SK-MEL-5 (cell line): ENCODE data around the gene GAS6. TPM values are rescaled to one million over a fixed set of nuclear protein-coding genes. Genes with fewer than 3 reads are reported as not detected.

Source experiments
- DNase-seq: peaks from one replicate; pipeline ENCODE4 v3.0.0-alpha.2; 2016; ENCODE audit warnings: low read depth, low spot score
- in situ Hi-C: cut with HindIII; loops from 2 replicates; pipeline ENCODE4 v1.10.0; 2016; ENCODE audit warnings: low sequenced_read_pairs, high pct_unique_total_duplicates, low pct_unique_long_range_greater_than_20kb
- total RNA-seq: library from RNA; depleted of rRNA; stranded (reverse); fragments of >200 nt; shearing (Covaris generic); gene quantifications from 2 replicates; pipeline ENCODE4 v1.2.3, GENCODE V29; 2014; rRNA removed

Gene GAS6
- total RNA-seq, 1 experiment from 2014 or later = 5.8 TPM

DNA sequence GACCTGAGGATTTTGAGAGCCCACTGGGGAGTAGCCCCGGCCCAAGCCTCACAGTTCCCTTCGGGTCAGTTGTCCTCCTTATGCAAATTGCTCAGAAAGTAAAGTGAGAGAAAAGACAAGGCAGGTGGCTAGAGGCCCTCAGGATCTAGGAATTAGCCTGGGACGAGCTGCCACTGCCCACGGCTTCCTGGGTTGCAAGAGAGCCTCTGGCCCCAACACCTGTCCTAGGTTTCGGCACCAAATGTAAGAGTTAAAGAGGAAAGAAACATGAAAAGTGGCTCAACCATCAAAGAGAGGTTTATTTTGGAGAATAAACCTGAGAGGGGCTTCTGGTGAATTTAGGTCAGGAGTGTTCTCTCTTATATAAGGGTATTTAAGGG, 79.2 kb downstream of the GAS6 start:
- in situ Hi-C loops = no loop called here
- no peak for DNase-seq

DNA sequence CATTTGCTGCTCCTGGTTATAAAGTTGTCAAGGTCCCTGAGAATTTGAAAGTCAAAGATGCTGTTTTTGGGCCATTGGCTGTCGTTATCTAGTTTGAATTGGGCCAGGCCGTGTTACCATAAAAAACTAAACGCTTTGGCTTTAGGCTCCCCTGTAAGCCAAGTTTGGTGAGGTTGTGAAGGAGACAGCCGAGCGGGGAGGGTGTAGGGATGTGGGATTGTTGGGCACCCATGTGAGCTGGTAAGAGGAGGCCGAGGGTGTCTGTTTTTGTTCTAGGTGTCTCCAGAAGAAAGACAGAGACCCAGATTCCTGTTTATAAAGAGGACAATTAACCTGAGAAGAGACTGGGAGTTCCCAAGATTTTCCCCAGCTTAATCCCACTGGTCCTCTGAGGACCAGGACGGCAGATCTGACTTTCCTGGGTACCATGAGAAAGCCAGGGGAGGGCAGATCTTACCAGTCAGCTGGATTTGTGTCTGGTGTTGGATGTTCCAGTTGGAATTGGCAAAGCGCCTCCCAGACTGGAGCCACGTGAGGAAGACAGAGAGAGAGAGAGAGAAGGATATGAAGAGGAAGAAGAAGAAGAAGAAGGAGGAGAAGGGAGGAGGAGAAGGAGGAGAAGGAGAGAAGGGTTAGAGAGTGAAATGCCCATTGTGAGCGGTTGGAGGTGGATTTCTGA, 79.8 kb downstream of the GAS6 start:
- DNase-seq = no peak
- in situ Hi-C loops = no loop called here

GRCh38 chr13:113783200-113783881, 80.5 kb downstream of the GAS6 start:
- DNase-seq = no peak
- in situ Hi-C loops = no loop called here

DNA sequence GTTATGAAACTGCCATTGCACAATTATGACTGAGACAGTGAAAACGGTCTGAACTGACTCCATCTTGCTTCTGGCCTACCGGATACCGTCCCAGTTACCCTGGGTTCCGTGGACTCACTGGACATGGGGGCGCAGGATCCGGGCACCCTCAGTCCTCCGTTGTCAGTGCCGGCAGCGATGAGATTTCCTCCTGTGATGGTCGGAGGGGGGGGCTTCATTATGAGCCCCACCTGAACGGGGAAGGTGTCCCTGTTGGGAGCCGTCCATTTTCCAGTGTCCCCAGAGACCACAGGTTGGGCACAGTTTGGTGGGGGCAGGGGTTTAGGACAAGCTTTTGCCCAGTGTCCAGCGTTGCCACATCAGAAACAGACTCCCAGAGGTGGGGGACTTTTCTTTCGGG, 81.4 kb downstream of the GAS6 start:
- DNase-seq = no peak
- in situ Hi-C loops = no loop called here

DNA sequence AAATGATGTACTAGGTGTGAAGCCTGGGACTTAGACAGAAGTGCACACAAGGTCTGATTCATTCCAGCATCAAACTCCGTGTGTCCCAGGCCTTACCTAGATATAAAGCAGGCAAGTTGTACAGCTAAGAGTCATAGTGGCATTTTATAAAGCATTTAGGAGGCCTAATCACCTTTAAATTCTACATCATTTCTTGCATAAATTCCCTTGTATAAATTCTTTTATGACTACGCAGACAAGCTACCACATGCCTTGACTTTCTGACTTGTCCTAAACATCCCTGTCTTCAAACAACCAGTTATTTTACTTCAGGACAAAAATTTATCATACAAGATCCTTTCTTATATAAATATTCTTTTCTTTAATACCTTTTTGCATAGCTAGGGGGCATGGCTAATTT, 82.3 kb downstream of the GAS6 start:
- no peak for DNase-seq
- in situ Hi-C loops = no loop called here

- in situ Hi-C loops = no loop called here
- no peak for DNase-seq
Observed at GRCh38 chr13:113777311-113778260, 86.3 kb downstream of the GAS6 start.

GRCh38 chr13:113776231-113777125, 87.4 kb downstream of the GAS6 start:
- in situ Hi-C loops = no loop called here

DNA sequence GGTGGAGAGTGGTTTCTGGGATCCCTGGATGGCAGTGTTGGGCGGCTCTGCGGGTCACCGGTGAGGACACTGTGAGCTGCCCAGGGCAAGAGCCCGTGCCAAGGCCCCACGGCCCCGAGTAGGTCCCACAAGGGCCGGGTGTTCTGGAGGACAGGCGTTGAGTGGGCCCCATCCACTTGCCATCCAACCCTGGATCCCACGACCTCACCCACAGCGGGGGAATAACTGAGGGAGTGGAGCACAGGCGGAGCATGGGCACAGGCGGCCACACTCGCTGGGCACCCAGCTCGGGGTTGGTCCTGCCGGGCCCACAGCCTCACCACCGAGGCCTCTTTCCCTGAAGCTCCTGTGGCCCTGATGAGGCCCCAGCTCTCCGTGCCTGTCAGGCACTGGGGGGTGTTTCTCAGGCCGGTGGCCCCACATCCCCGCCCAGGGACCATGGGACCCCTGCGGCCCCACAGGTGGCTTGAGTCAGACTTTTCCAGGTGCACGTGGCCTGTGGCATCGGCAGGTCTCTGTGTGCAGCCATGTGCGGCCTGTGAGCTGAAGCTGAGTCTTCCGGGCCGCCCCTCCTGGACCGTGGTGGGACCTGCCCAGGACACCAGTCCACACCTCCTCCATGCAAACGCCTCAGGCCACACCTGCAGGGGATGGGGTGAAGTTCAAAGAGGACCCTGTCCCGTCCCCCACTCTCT, 88.3 kb downstream of the GAS6 start:
- DNase-seq = no peak
- in situ Hi-C loops = no loop called here

More at GRCh38 chr13:113776231-113777125, 87.4 kb downstream of the GAS6 start:
- no peak for DNase-seq

DNA sequence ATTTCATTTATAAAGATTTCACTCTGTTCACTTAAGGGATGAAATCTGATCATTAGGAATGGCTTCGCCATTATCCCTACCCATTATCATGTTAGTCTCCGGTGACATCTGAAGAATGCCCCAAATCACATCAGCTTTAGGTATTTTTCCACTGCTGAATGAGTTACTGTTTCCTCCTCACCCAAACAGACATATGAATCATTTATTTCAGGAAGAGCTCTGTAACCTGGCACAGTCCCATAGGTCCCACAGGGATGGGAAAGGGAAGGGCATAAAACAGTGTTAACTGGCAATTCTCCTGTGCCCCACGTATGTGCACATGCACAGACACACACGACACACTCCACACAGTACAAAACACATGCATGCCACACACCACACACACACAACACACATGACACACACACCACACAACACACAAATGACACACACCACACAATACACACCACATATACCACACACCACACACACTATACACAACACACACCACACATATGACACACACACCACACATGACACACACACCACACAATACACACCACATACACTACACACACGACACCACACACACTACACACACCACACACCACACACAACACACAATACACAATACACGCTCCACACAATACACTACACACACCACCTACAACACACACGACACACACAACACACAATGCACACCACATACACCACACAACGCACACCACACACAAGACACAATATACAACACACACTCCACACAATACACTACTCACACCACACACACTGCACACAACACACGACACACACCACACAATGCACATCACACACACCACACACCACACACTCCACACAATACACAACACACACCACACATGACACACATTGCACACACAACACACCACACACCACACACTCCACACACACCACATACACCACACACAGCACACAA, 89.4 kb downstream of the GAS6 start:
- in situ Hi-C loops = no loop called here

DNA sequence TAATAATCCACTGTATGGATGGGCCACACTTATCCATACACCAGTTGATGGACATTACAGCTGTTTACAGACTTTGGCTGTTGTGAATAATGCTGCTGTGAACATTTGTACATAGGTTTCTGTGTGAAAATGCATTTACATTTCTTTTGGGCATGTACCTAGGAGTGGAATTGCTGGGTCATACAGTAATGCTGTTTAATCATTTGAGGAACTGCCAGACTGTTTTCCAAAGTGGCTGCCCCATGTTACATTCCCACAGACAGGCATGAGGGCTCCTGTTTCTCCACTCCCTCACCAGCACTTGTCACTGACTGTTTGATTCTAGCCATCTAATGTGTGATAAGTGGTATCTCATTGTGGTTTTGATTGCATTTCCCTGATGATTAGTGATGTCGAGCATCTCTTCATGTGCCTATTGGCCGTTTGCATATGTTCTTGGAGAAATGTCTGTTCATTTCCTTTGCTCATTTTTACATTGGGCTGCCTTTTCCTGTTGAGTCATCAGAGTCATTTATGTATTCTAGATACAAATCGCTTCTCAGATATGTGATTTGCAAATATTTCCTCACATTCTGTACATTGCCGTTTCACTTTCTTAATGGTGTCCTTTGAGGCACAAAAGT, 92.1 kb downstream of the GAS6 start:
- in situ Hi-C loops = no loop called here
- DNase-seq = no peak

More for the DNA sequence above, 89.4 kb downstream of the GAS6 start:
- peak; percentile 22 for DNase-seq

- no peak for DNase-seq
- in situ Hi-C loops = no loop called here
Observed at GRCh38 chr13:113770937-113771336, 92.9 kb downstream of the GAS6 start.

Other genes with a start within 250 kb of the GAS6 start
- not detected in 2 replicates for gene ATP4B, start 205.9 kb downstream of the GAS6 start, total RNA-seq
- not detected in 2 replicates for gene GRK1, start 196.9 kb downstream of the GAS6 start, total RNA-seq
- 0.48 and 0.67 TPM in 2 replicates for gene TMEM255B, start 104.8 kb downstream of the GAS6 start, total RNA-seq
- gene C13orf46, start 110.0 kb upstream of the GAS6 start, total RNA-seq = 0.08 TPM in 1 of 2 replicates, not detected in the other